Activated naive CD8-positive, alpha-beta T cell treated with anti-CD3 and anti-CD28 coated beads, Interleukin-2, amount 10 ng/mL, durations not matched to agents 7 days and 5 days (primary cell): ENCODE results near the gene VAC14. TPM values are rescaled to one million over a fixed set of nuclear protein-coding genes. Genes with fewer than 3 reads are reported as not detected.

Experiments used
- ATAC-seq: fragments of 150-1000 bp; cut with Tn5 transposase; one replicate; pipeline ENCODE4 v1.10.0; 2021; ENCODE audit warnings: low read depth, moderate library complexity
- POLR2A ChIA-PET: fragments of 350-600 bp; sonication (Branson Sonifier 250); formaldehyde crosslinking; loops from one replicate; lab custom pipeline; 2021; ENCODE audit warnings: antibody characterized with exemption; lab: Charles Lee
- DNase-seq: peaks from one replicate; pipeline ENCODE4 v3.0.0; 2021
- H3K27ac Mint-ChIP-seq: one replicate; pipeline ENCODE4 v1.8.0; 2022; ENCODE audit warnings: mild to moderate bottlenecking, mixed read lengths
- H3K27me3 Mint-ChIP-seq: one replicate; pipeline ENCODE4 v1.8.0; 2022; ENCODE audit warnings: mild to moderate bottlenecking, moderate library complexity, mixed read lengths
- H3K36me3 Mint-ChIP-seq: one replicate; pipeline ENCODE4 v1.8.0; 2021; ENCODE audit warnings: mild to moderate bottlenecking, mixed read lengths
- H3K4me1 Mint-ChIP-seq: one replicate; pipeline ENCODE4 v1.8.0; 2021; ENCODE audit warnings: mixed read lengths
- H3K4me3 Mint-ChIP-seq: one replicate; pipeline ENCODE4 v1.8.0; 2022; ENCODE audit warnings: mild to moderate bottlenecking, moderate library complexity, mixed read lengths
- H3K9me3 Mint-ChIP-seq: one replicate; pipeline ENCODE4 v1.8.0; 2021; ENCODE audit warnings: mixed read lengths
- total RNA-seq, 2 experiments: library from RNA; stranded (reverse); gene quantifications; one replicate each; pipeline ENCODE4 v1.2.3, GENCODE V29; 2021

VAC14 gene
- total RNA-seq, 2 experiments from 2014 or later: 34.4 to 36.9 TPM

DNA sequence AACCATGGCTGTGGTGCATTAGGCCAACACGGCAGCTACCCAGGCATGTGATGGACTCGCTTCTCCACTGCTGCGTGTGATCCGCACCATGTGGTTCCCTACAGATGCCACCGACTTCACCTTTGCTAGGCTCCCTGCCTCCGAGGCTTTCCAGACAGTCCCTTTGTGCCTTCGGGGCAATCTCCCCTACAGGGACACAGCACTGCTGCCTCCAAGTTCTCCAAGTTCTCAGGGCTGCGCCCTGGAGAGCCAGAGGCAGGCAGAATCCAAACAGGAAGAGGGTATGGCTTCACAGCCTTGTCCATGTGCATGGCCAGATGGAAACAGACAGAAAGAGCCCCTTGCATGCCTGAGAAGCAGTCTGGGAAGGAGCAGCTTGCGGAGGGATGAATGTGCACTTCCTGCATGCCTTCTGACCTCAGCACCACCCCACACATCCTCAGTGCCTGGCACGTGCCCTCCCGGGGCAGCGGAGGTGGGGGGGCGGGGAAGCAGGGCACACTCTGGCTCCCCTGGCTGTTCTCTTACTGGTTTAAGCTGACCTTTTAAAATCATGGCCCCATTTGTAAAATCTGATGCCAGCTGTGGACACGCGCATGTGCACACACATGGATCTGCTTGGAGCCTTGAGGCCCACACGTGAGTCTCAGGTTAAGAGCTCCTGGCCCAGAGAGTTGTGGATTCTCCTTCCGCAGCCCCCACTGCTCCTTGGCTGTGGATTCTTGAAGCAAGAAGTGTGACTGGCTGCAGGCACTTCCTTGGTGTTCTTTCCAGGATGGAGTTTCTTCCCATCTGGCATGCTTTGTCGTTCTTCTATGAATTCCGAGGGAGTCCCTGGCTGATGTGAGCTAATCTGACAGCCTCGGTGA lies 59.8 kb downstream of the VAC14 start:
- H3K9me3 Mint-ChIP-seq: no peaks in the 10 kb centered on the region
- peak overlapping the region; percentile 77 for H3K27ac Mint-ChIP-seq
- H3K36me3 Mint-ChIP-seq: peaks cover 17% of the 10 kb centered on the region

DNA sequence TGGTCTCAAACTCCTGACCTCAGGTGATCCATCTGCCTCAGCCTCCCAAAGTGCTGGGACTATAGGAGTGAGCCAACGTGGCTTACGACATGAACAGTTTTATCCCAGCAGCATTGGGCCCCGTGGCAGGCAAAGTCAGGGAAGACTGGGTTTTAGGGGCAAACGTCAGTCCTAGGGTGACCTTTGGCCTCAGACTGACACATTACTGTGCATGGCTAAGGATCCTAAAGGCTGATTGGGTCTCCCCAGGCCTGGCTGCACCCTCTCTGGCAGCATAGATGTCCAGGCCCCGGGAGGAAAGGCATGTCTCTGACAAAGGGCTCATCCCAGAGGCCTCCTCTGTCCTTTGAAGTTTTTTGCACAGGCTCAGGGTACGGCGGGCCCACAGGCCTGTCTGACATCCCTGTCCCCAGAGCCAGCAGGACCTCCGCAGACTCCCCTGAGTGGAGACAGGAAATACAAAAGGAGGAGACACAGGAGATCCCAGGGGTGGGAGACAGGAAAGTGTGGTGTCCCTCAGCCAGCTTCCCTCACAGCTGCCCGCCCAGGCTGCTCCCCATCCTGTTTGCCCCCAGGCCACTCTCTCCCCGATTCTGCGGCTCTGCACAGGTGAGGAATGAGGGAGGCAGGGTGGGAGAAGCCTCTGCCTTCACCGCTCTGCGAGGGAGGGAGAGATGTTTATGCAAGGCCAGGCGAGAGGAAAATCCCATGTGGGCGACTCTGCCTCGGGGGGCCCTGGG lies 60.6 kb downstream of the VAC14 start:
- Mint-ChIP-seq H3K9me3 (no peaks in the 10 kb centered on the region), H3K4me1 (peaks cover 44% of the 10 kb centered on the region), H3K4me3 (no peak overlapping the region), H3K36me3 (peaks cover 17% of the 10 kb centered on the region), H3K27ac (peak overlapping the region; percentile 61), H3K27me3 (no peaks in the 10 kb centered on the region)
- POLR2A ChIA-PET: no interaction called here
- DNase-seq (no peak), ATAC-seq (no peak)

More for the DNA sequence above, 59.8 kb downstream of the VAC14 start:
- Mint-ChIP-seq H3K4me3 (no peak overlapping the region), H3K27me3 (no peaks in the 10 kb centered on the region), H3K4me1 (peaks cover 48% of the 10 kb centered on the region)
- no peak for ATAC-seq
- no peak for DNase-seq
- POLR2A ChIA-PET: no interaction called here

DNA sequence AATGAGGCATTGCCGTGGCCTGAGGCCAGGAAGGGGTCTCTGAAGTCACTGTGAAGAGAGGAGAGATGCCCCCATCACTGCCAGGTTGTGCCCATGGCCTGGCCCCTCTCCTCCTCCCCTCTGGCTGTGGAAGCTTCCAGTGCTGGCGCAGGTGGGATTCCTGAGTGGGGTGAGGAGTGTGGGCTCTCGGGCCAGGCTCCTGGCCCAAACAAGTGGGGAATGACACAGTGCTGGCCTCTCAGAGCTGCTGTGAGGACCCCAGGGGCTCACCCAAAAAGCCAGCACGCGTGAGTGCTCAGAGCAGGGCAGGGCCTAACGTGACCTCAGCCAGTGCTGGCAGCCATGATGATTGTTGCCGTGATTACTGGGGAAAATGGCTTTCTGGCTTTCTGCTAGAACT lies 61.6 kb downstream of the VAC14 start:
- no peak overlapping the region for H3K4me3 Mint-ChIP-seq
- peaks cover 17% of the 10 kb centered on the region for H3K36me3 Mint-ChIP-seq
- H3K27me3 Mint-ChIP-seq: no peaks in the 10 kb centered on the region
- no peak for ATAC-seq
- DNase-seq: no peak
- POLR2A ChIA-PET: interaction anchor here (0.5 to 2.6 kb wide), 4 partner anchors 10 to 99 kb away, joined by 3 to 7 read pairs (median 4); no protein-coding TSS in a partner anchor
- peaks cover 44% of the 10 kb centered on the region for H3K4me1 Mint-ChIP-seq
- H3K9me3 Mint-ChIP-seq: no peaks in the 10 kb centered on the region
- peak overlapping the region; percentile 86 for H3K27ac Mint-ChIP-seq

DNA sequence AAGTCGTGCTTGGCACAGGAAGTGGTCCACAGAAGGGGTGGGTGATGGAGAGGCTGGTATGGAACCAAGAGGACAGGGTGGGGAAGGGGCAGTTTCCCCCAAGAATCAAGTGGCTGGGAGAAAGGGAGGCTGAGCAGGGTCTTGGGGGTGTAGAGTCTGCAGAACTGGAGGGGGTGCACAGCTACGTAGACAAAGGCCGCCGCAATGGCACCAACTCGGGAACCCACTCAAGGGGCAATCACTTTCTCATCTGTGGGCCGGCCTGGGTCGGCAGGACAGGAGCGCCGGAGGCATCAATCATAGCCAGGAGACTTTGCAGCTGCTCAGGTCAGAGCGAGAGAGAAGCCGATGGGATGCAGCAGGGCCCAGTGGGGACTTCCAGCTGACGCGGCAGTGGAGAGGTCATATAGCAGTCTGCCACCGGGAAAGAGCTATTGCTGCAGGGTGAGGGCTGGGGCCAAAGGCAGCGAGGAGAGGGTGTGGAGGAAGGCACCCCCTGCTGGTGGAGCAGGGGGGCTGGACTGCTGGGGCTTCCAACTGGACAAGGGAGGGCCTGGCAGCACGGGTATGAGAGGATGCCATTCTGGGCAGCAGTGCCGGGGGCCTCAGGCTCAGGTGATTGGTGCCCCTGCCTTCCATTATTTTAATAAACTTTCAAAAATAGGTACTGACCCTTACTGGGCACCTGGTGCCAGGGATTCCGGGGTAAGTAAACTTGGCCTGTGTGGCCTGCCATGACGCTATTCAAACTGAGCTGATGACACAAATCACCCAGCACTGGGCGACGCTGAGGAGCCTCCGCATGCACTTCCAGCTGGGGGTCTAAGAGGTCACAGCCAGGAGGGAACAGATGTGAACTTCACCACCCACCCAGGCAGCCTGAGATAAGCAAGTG lies 62.6 kb downstream of the VAC14 start:
- peak; percentile 13 for ATAC-seq
- POLR2A ChIA-PET: interaction anchor here (0.5 to 2.9 kb wide), 13 partner anchors 8 to 221 kb away, joined by 3 to 37 read pairs (median 4); partner anchors contain the start of gene MTSS2
- peak; percentile 61 for DNase-seq
- H3K27me3 Mint-ChIP-seq: no peaks in the 10 kb centered on the region
- H3K36me3 Mint-ChIP-seq: peaks cover 9% of the 10 kb centered on the region
- peak overlapping the region; percentile 97 for H3K27ac Mint-ChIP-seq
- H3K4me1 Mint-ChIP-seq: peaks cover 44% of the 10 kb centered on the region
- no peaks in the 10 kb centered on the region for H3K9me3 Mint-ChIP-seq
- H3K4me3 Mint-ChIP-seq: peak overlapping the region; percentile 78

GRCh38 chr16:70737377-70738082 lies 63.4 kb downstream of the VAC14 start:
- peak overlapping the region; percentile 97 for H3K27ac Mint-ChIP-seq
- POLR2A ChIA-PET: interaction anchor here (0.6 to 2.9 kb wide), 12 partner anchors 9 to 220 kb away, joined by 3 to 37 read pairs (median 4); partner anchors contain the start of gene MTSS2
- H3K27me3 Mint-ChIP-seq: no peaks in the 10 kb centered on the region
- no peaks in the 10 kb centered on the region for H3K9me3 Mint-ChIP-seq
- H3K4me3 Mint-ChIP-seq: peak overlapping the region; percentile 78
- DNase-seq (peak; percentile 85), ATAC-seq (peak; percentile 85)
- peaks cover 7% of the 10 kb centered on the region for H3K36me3 Mint-ChIP-seq
- H3K4me1 Mint-ChIP-seq: peaks cover 44% of the 10 kb centered on the region

DNA sequence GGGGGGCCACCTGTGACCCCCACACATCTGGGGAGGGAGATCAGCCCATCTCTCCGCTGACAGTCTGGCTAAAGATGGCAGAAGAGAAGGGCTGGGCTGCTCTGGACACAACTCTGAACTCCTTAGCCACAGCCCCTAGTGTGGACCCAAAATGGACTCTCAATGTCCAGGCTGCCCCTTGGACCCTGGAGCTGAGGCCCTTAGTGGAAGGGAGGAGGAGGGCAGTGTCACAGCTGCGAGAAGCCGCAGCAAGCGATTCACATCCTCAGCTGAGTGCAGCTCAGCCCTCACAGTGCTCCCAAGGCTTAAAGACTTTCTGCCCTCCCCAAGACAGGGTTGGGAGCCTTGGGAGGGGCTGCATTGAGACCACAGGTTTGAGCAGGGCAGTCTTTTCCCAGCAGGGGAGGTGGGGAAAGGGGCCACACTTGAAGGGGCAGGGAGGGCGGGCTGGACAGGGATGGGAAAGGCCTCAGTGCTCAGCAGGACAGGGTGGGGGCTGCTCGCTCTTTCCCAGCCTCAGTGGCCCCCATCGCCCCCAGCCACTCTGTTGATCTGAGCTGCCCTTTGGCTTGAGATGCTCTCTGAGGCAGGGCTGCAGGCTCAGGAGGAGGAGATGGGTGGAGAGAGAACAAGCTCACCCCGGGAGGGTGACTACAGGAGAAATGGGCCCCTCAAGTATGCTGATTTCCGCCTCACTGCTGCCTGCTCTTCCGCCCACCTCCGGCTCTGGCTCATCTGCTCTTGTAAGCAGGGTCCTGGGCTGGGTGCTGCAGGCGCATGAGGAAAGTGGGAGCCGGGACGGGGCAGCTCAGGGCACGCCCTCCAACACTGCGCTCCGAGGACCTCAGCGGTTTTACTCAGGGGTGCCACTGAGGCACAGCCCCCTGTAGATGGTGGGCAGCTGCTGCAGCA lies 64.2 kb downstream of the VAC14 start:
- Mint-ChIP-seq H3K9me3 (no peaks in the 10 kb centered on the region), H3K36me3 (peaks cover 8% of the 10 kb centered on the region), H3K4me1 (peaks cover 43% of the 10 kb centered on the region), H3K27ac (peak overlapping the region; percentile 97), H3K4me3 (peak overlapping the region; percentile 78), H3K27me3 (no peaks in the 10 kb centered on the region)
- DNase-seq (peak; percentile 63), ATAC-seq (peak; percentile 50)
- POLR2A ChIA-PET: interaction anchor here (0.8 to 2.9 kb wide), 10 partner anchors 10 to 212 kb away, joined by 3 to 37 read pairs (median 4); no protein-coding TSS in a partner anchor

DNA sequence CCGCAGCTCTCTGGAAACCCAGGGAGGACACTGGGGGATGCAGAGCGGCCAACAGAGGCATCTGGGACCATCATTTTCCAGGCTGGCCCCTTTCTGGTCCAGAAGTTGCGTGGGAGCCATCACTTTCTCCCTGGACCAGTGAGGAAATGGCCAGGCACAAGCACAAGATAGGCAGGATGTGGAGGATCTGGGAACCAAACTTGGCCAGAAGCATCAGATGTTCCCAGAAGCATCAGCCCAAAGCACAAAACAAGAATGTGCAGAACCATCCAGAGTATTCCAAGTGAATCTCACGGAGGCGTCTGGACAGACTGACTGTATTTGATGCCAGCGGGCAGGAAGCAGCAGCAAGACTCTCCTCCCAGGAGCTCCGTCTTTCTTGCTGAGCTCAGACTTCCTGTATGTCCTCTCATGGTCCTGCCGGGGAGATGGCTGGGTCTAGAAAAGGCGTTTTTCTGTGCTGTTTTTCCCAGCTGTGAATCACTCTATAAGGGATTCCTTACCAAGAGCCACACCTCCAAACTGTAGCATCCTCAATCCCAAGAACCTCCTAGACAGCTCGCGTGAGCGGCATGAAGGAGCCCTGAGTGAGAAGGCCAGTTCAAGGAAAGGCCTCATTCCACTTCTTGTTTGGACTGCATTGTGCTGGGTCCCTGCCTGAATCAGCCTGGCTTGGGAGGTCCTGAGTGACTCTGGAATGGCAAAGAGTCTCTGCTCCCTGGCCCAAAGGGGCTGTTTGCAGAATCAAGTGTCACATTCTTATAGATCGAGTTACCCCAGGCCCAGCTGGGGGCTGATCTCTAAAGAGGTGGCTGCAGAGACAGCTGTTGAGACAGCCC lies 65.6 kb downstream of the VAC14 start:
- no peak for DNase-seq
- peak overlapping the region; percentile 97 for H3K27ac Mint-ChIP-seq

GRCh38 chr16:70734522-70735095 lies 66.3 kb downstream of the VAC14 start:
- peaks cover 32% of the 10 kb centered on the region for H3K4me1 Mint-ChIP-seq
- DNase-seq (no peak), ATAC-seq (no peak)
- peaks cover 10% of the 10 kb centered on the region for H3K36me3 Mint-ChIP-seq
- no peaks in the 10 kb centered on the region for H3K27me3 Mint-ChIP-seq
- H3K9me3 Mint-ChIP-seq: no peaks in the 10 kb centered on the region
- peak overlapping the region; percentile 37 for H3K27ac Mint-ChIP-seq
- POLR2A ChIA-PET: interaction anchor here (0.6 to 1.5 kb wide), 3 partner anchors 38 to 388 kb away, joined by 3 to 4 read pairs (median 4); partner anchors contain the start of gene DDX19A
- no peak overlapping the region for H3K4me3 Mint-ChIP-seq

More for the DNA sequence above, 65.6 kb downstream of the VAC14 start:
- POLR2A ChIA-PET: interaction anchor here (0.6 to 1.5 kb wide), 3 partner anchors 39 to 389 kb away, joined by 3 to 4 read pairs (median 4); partner anchors contain the start of gene DDX19A
- Mint-ChIP-seq H3K27me3 (no peaks in the 10 kb centered on the region), H3K4me3 (no peak overlapping the region), H3K36me3 (peaks cover 10% of the 10 kb centered on the region), H3K9me3 (no peaks in the 10 kb centered on the region), H3K4me1 (peaks cover 33% of the 10 kb centered on the region)
- ATAC-seq: no peak

DNA sequence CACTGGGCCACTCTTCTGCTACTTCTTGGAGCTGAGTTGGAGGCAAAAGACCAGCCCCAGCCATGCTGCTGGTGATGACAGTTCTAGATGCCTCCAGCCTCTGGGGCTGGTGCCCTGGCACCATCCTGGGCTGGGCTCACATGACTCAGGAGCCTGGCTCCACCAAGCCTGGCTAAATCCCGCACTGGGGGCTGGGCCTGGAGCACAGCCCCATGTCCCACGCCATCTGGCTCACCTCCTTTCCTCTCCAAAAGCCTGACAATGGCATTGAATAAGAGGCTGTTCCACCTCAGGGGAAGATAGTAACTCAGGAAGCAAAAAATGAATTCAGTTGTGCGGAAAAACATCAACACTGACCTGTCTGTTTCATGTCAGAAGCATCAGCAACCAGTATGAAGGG lies 70.0 kb downstream of the VAC14 start:
- Mint-ChIP-seq H3K36me3 (peaks cover 10% of the 10 kb centered on the region), H3K9me3 (no peaks in the 10 kb centered on the region), H3K4me3 (no peak overlapping the region), H3K4me1 (peaks cover 2% of the 10 kb centered on the region), H3K27ac (no peak overlapping the region), H3K27me3 (no peaks in the 10 kb centered on the region)
- no peak for DNase-seq
- POLR2A ChIA-PET: interaction anchor here (0.9 kb wide), 1 partner anchor 35 kb away, joined by 3 read pairs; no protein-coding TSS in a partner anchor
- no peak for ATAC-seq

DNA sequence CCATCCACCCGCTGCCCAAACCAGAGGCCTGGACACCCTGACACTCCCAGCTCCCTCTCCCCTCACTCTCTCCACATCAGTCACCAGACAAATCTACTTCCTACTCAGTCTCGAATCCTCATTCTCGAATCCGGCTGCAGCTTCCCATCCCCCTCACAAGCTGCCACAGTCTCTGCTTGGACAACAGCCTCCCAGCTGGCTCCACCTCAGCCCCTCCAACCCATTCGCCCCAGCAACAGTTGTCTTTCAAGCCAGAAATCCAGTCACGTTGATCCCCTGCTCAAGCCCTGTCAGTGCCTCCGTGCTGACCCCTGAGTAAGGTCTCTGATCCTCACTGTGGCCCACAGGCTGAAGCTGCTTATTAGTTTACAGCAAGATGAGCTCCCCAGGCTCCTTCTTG lies 70.9 kb downstream of the VAC14 start:
- Mint-ChIP-seq H3K27me3 (no peaks in the 10 kb centered on the region), H3K4me3 (no peak overlapping the region), H3K27ac (peak overlapping the region; percentile 62), H3K9me3 (no peaks in the 10 kb centered on the region), H3K36me3 (peaks cover 10% of the 10 kb centered on the region), H3K4me1 (no peaks in the 10 kb centered on the region)
- no peak for DNase-seq
- POLR2A ChIA-PET: interaction anchor here (0.9 kb wide), 1 partner anchor 34 kb away, joined by 3 read pairs; no protein-coding TSS in a partner anchor
- ATAC-seq: no peak
